MCF 10A (cell line): Measurements from ENCODE around the gene SEMA3E. TPM values are rescaled to one million over a fixed set of nuclear protein-coding genes. Genes with fewer than 3 reads are reported as not detected.

Experiments used
- BruUV-seq: library from RNA; stranded (reverse); fragments of 400-500 nt; replicated peaks from 2 replicates; lab custom pipeline; 2021; lab: Mats Ljungman, UMichigan
- CTCF ChIA-PET: fragments of 300-600 bp; sonication (Branson Sonifier 250); formaldehyde crosslinking; extraction: SDS; loops from one replicate; lab custom pipeline; 2021; ENCODE audit warnings: antibody characterized with exemption, inconsistent platforms; lab: Yijun Ruan, JAX
- POLR2A ChIA-PET: fragments of 300-600, 350-650 bp; sonication (Branson Sonifier 250); formaldehyde crosslinking; extraction: SDS; loops from one replicate; lab custom pipeline; 2020; ENCODE audit warnings: antibody characterized with exemption, inconsistent platforms; lab: Yijun Ruan, JAX
- DNase-seq: peaks from one replicate; pipeline ENCODE4 v3.0.0-alpha.2; 2018; ENCODE audit not compliant: unreplicated experiment
- H3K27ac Mint-ChIP-seq: one replicate; pipeline ENCODE4 v1.8.0; 2022; ENCODE audit warnings: mild to moderate bottlenecking, low read depth, mixed read lengths; ENCODE audit not compliant: unreplicated experiment
- H3K27me3 Mint-ChIP-seq: one replicate; pipeline ENCODE4 v1.8.0; 2022; ENCODE audit warnings: mixed read lengths; ENCODE audit not compliant: insufficient read depth, unreplicated experiment
- H3K36me3 Mint-ChIP-seq: one replicate; pipeline ENCODE4 v1.8.0; 2022; ENCODE audit warnings: mild to moderate bottlenecking, moderate library complexity, mixed read lengths; ENCODE audit not compliant: insufficient read depth, unreplicated experiment
- H3K4me1 Mint-ChIP-seq: one replicate; pipeline ENCODE4 v1.8.0; 2022; ENCODE audit warnings: mixed read lengths; ENCODE audit not compliant: insufficient read depth, unreplicated experiment
- H3K4me3 Mint-ChIP-seq: one replicate; pipeline ENCODE4 v1.8.0; 2022; ENCODE audit warnings: mild to moderate bottlenecking, moderate library complexity, mixed read lengths; ENCODE audit not compliant: unreplicated experiment
- H3K9me3 Mint-ChIP-seq: one replicate; pipeline ENCODE4 v1.8.0; 2022; ENCODE audit warnings: mixed read lengths; ENCODE audit not compliant: unreplicated experiment
- CTCF ChIP-seq: fragments of 200-600 bp; IDR thresholded peaks from one replicate; pipeline ENCODE4 v1.8.0; 2022; ENCODE audit warnings: antibody characterized with exemption, mild to moderate bottlenecking; ENCODE audit not compliant: unreplicated experiment
- intact Hi-C: fragments of 100-400 bp; cut with micrococcal nuclease; formaldehyde crosslinking; loops from 2 replicates; pipeline ENCODE4 v1.14.1; 2022
- total RNA-seq: library from RNA; stranded (reverse); gene quantifications from 2 replicates; pipeline ENCODE4 v1.2.3, GENCODE V29; 2022

Gene SEMA3E
- total RNA-seq, 1 experiment from 2014 or later = 0.51 TPM

DNA sequence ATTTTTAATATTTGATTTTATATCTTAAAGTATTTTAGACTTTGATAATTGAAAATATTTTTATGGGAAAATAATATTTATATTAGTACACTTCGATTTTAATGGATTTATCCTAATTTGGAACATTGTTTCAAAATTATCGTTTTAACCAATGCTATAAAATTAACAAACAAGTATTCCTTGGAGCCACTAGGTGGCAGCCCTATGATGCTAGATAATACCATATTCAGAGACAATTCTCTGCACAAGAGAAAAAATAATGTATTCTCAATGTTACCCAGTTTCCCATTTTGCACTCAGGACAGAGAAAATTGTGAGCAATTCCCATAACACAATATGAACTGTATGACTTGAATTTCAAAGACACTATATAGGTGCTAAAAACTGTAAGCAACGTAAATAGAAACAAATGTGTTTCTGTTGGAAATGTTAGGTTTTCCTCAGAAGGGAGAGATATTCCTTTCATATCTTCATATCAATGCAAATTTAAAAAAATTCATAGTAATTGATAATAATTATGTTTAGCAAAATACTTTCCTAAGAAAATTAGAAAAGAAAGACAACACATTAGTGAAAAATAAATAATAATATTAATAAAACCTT is 237.8 kb downstream of the SEMA3E start:
- no peaks in the 10 kb centered on the region for H3K9me3 Mint-ChIP-seq
- peak; percentile 78 for TF ChIP-seq CTCF
- BruUV-seq = no TSS peak
- H3K27ac Mint-ChIP-seq = no peak overlapping the region
- no peaks in the 10 kb centered on the region for H3K36me3 Mint-ChIP-seq
- peak; percentile 48 for DNase-seq
- ChIA-PET CTCF (interaction anchor here (0.8 to 1.7 kb wide), 4 partner anchors 17 to 247 kb away, joined by 5 to 9 read pairs (median 5); no protein-coding TSS in a partner anchor), POLR2A (no interaction called here)
- H3K4me1 Mint-ChIP-seq = peaks cover 4% of the 10 kb centered on the region
- intact Hi-C loops = loop anchor here (1.0 to 2.0 kb wide), 2 partner anchors 104 to 245 kb away; no protein-coding TSS in a partner anchor
- H3K4me3 Mint-ChIP-seq = no peak overlapping the region
- H3K27me3 Mint-ChIP-seq = peaks cover 53% of the 10 kb centered on the region

- no TSS peak for BruUV-seq
- Mint-ChIP-seq H3K9me3 (no peaks in the 10 kb centered on the region), H3K4me3 (no peak overlapping the region), H3K27ac (no peak overlapping the region), H3K4me1 (no peaks in the 10 kb centered on the region), H3K36me3 (no peaks in the 10 kb centered on the region), H3K27me3 (peaks cover 58% of the 10 kb centered on the region)
- no peak for TF ChIP-seq CTCF
- ChIA-PET POLR2A (no interaction called here), CTCF (no interaction called here)
- DNase-seq = no peak
- intact Hi-C loops = no loop called here
Measured at GRCh38 chr7:83394776-83395175, 254.2 kb downstream of the SEMA3E start.

DNA sequence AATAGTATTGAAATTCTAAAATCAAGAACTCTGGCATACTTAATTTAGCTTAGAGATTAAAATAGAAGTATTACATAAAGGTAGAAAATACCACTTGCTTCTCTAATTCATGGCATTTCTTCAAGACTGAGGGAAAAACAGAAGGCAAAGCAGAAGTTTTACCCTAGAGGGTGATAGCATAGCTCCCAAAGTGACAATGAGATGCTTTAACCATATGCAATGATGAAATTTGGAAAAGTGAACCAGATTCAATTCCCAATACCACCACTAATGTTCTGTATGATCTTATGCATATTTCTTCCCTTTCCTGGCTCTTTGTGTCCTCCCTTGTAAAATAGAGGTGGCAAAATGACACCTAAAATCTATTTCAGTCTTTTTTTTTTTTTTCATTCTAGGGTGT is 260.5 kb downstream of the SEMA3E start:
- POLR2A ChIA-PET = no interaction called here
- no TSS peak for BruUV-seq
- CTCF ChIA-PET = interaction anchor here (0.6 kb wide), 1 partner anchor 10 kb away, joined by 3 read pairs; no protein-coding TSS in a partner anchor

GRCh38 chr7:83366629-83367028 is 282.3 kb downstream of the SEMA3E start:
- peak; percentile 16 for TF ChIP-seq CTCF
- ChIA-PET CTCF (no interaction called here), POLR2A (no interaction called here)
- no peaks in the 10 kb centered on the region for H3K9me3 Mint-ChIP-seq
- intact Hi-C loops = no loop called here
- H3K27me3 Mint-ChIP-seq = peaks cover 34% of the 10 kb centered on the region
- no peaks in the 10 kb centered on the region for H3K36me3 Mint-ChIP-seq
- no TSS peak for BruUV-seq
- H3K27ac Mint-ChIP-seq = no peak overlapping the region
- no peaks in the 10 kb centered on the region for H3K4me1 Mint-ChIP-seq
- no peak overlapping the region for H3K4me3 Mint-ChIP-seq
- DNase-seq = peak; percentile 2

More for the DNA sequence above, 260.5 kb downstream of the SEMA3E start:
- no peak overlapping the region for H3K4me3 Mint-ChIP-seq
- TF ChIP-seq CTCF = no peak
- H3K9me3 Mint-ChIP-seq = no peaks in the 10 kb centered on the region
- no peaks in the 10 kb centered on the region for H3K4me1 Mint-ChIP-seq
- no peaks in the 10 kb centered on the region for H3K36me3 Mint-ChIP-seq
- no peak for DNase-seq
- no peak overlapping the region for H3K27ac Mint-ChIP-seq
- peaks cover 63% of the 10 kb centered on the region for H3K27me3 Mint-ChIP-seq
- intact Hi-C loops = no loop called here
